Measurements from ENCODE around the gene GARS1.
"Not testable (repeated sequence)": the region's sequence is repeated elsewhere in the genome, so short reads cannot be mapped to it uniquely, and the experiment has no call there.

GARS1 gene

GRCh38 chr7:30556840-30557239 lies 37.8 kb upstream of the GARS1 start:
- Histone ChIP-seq H3K4me1 (no peaks in the 10 kb centered on the region), H3K4me2 (no peak overlapping the region), H3K9ac (no peak overlapping the region), H3K9me3 (no peaks in the 10 kb centered on the region), H4K20me1 (no peaks in the 10 kb centered on the region), H3K27ac (no peak overlapping the region), H3K4me3 (no peak overlapping the region), H3K27me3 (no peaks in the 10 kb centered on the region), H3K36me3 (peaks cover 11% of the 10 kb centered on the region; the same call in 1 of the 2 replicates)
- no peak for TF ChIP-seq Cebpa-rat (IDR thresholded peaks at IDR 0.05)

DNA sequence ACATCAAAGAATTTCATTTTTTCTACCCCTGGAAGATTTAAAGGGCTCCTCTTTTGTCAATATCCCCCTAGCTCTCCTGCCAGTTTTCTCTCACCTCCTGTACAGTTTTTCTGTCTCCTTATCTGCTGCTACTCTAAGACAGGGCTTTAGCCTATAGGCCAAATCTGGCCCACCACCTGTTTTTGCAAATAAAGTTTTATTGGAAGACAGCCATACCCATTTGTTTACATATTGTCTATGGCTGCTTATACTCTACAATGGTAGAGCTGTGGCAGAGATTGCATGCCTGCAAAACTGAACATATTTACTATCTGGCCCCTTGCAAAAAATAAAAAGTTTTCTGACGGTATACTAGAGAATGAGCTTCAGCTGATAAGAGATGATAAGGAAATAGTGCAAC lies 37.4 kb upstream of the GARS1 start:
- TF ChIP-seq Cebpa-rat (IDR thresholded peaks at IDR 0.05), result no peak
- Histone ChIP-seq H3K36me3 (peaks cover 14% of the 10 kb centered on the region; the same call in 1 of the 2 replicates), H3K27me3 (no peaks in the 10 kb centered on the region), H3K4me3 (no peak overlapping the region), H3K27ac (no peak overlapping the region), H4K20me1 (no peaks in the 10 kb centered on the region), H3K9ac (no peak overlapping the region), H3K4me2 (no peak overlapping the region), H3K4me1 (no peaks in the 10 kb centered on the region), H3K9me3 (no peaks in the 10 kb centered on the region)

DNA sequence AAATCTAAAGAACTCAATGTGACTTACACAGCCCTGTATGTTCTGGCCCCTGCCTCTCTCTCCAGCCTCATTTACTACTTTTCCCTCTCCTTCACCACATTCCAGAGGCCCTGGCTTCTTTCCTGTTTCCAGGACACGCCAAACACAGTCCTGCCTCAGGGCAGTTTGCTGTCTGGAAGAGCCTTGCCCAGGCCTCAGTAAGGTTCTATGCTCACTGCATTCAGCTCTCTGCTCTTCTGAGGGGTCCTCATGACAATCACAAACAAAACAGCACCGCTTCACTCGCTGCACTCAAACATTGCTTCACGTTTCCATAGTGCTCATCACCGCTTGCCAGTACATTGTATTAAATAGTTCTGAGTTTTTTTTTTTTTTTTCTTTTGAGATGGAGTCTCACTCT lies 35.1 kb upstream of the GARS1 start:
- H4K20me1 ChIP-seq, result no peaks in the 10 kb centered on the region
- H3K9ac ChIP-seq, result no peak overlapping the region
- no peak overlapping the region for H3K27ac ChIP-seq
- TF ChIP-seq Cebpa-rat (IDR thresholded peaks at IDR 0.05), result no peak
- H3K4me1 ChIP-seq, result no peaks in the 10 kb centered on the region
- H3K36me3 ChIP-seq, result peaks cover 30% of the 10 kb centered on the region
- no peak overlapping the region for H3K4me2 ChIP-seq
- no peak overlapping the region for H3K4me3 ChIP-seq
- no peaks in the 10 kb centered on the region for H3K27me3 ChIP-seq
- no peaks in the 10 kb centered on the region for H3K9me3 ChIP-seq

DNA sequence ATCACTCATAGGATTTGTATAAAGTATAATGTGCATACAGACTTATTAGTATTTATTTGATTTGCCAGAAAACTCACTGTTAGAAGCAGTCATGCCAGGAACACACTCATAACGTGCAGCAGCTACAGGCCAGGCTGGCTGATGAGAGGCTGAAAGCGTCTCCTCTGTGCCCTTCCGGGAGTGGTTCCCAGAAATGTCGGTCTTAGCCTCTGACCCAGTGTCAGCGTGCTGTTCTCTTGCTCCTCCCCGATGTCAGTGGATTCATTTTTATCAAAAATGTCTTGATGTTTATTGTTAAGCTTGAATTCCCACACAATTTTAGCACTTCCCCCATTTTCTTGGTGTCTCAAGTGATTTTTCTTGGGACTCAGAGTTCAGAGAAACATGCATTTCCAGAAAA lies 33.3 kb upstream of the GARS1 start:
- Histone ChIP-seq H3K27ac (no peak overlapping the region), H3K27me3 (no peaks in the 10 kb centered on the region), H3K4me3 (no peak overlapping the region), H3K9me3 (no peaks in the 10 kb centered on the region), H4K20me1 (no peaks in the 10 kb centered on the region), H3K4me2 (no peak overlapping the region), H3K36me3 (peaks cover 30% of the 10 kb centered on the region), H3K4me1 (no peaks in the 10 kb centered on the region), H3K9ac (no peak overlapping the region)
- no peak for TF ChIP-seq Cebpa-rat (IDR thresholded peaks at IDR 0.05)

DNA sequence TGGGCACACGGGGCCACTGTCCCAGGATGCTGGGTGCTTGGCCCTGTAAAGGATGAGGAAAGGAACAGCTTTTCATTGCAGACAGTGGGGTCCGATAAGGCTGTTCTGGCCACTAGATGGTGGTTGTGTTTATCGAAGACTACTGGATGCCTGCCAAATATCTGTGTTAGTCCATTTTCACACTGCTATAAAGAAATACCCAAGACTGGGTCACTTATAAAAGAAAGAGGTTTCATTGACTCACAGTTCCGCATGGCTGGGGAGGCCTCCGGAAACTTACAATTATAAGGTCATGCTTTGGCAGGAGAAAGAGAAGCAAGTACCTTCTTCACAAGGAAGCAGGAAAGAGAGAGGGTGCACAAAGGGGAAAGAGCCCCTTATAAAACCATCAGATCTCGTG lies 32.2 kb upstream of the GARS1 start:
- Histone ChIP-seq H4K20me1 (no peaks in the 10 kb centered on the region), H3K9me3 (no peaks in the 10 kb centered on the region), H3K27ac (no peak overlapping the region), H3K4me2 (no peak overlapping the region), H3K36me3 (peaks cover 40% of the 10 kb centered on the region), H3K4me1 (no peaks in the 10 kb centered on the region), H3K4me3 (no peak overlapping the region), H3K27me3 (no peaks in the 10 kb centered on the region), H3K9ac (no peak overlapping the region)
- TF ChIP-seq Cebpa-rat (IDR thresholded peaks at IDR 0.05), result no peak

DNA sequence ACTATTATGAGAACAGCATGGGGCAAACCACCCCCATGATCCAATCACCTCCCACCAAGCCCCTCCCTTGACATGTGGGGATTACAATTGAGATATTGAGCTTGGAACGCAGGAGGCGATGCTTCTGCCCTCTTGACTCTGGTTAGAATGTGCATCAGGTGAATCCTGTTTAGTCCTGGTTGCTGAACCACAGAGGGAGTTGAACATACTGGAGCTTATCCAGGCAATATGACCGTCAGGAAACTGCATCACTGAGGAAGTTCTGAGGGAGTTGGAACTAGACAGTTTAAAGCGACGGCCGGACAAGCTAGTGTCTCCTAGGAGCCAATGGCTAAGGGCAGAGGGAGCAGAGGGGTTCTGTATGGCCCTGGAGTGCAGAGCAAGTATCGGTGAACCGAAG lies 31.8 kb upstream of the GARS1 start:
- H3K4me3 ChIP-seq, result no peak overlapping the region
- no peak overlapping the region for H3K4me2 ChIP-seq
- no peaks in the 10 kb centered on the region for H3K4me1 ChIP-seq
- H4K20me1 ChIP-seq, result no peaks in the 10 kb centered on the region
- no peak overlapping the region for H3K27ac ChIP-seq
- H3K9me3 ChIP-seq, result no peaks in the 10 kb centered on the region
- no peaks in the 10 kb centered on the region for H3K27me3 ChIP-seq
- TF ChIP-seq Cebpa-rat (IDR thresholded peaks at IDR 0.05), result no peak
- no peak overlapping the region for H3K9ac ChIP-seq
- H3K36me3 ChIP-seq, result peaks cover 44% of the 10 kb centered on the region

DNA sequence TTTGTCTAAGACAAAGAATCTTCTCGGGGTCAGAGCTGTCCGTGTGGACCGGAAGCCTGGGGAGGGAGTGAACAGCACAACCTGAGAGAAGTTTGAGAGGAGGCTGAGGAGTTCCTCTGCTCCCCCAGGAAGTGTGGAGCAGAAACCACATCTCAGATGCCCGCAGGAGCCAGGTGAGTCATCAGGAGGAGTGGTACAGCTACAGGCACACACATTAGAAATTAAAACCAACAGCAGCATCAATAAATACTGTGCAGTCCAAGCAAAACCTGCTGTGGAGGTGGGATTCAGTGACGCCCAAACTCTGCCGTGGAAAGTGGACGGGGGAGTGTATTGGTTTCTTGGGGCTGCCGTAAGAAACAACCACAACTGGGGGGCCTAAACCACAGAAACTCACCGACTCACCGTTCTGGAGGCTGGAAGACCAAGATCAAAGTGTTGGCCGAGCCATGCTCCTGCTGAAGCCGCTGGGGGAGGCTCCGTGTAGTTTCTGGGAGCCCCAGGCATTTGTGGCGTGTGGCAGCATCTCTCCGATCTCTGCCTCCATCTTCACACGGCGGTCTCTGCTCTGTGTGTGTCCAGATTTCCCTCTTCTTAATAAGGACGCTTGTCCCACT lies 31.2 kb upstream of the GARS1 start:
- no peak overlapping the region for H3K4me2 ChIP-seq
- H3K36me3 ChIP-seq, result peaks cover 49% of the 10 kb centered on the region
- no peak overlapping the region for H3K27ac ChIP-seq
- TF ChIP-seq Cebpa-rat (IDR thresholded peaks at IDR 0.05), result no peak
- no peaks in the 10 kb centered on the region for H3K9me3 ChIP-seq
- no peaks in the 10 kb centered on the region for H3K27me3 ChIP-seq
- H4K20me1 ChIP-seq, result no peaks in the 10 kb centered on the region
- H3K9ac ChIP-seq, result no peak overlapping the region
- no peaks in the 10 kb centered on the region for H3K4me1 ChIP-seq
- no peak overlapping the region for H3K4me3 ChIP-seq

DNA sequence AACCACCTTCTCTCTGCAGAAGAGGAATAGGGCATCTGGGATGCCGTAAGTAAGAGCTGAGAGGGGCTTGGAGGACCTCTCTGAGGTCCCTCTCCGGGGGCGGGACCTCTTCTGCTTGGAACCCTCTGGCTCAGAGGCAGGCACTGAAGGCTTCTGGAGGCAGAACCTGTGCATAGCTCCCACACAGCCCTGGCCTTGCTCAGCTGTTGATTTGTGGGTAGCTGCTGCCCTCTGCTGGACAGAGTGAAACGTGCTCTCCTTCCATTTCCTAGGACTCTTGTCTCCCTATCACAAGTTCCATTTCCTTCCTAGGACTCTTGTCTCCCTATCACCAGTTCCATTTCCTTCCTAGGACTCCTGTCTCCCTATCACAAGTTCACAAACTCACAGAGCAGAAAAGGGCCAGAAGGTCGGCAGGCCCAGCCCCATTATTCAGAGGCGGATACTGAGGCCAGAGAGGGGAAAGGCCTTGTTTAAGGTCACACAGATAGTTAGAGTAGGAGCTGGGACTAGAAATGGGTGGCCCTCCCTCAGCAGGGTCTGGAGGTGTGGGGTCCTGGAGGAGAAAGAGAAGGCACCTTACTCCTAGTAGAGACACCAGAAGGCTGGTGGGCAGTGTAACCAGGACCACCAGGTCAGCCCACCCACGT lies 30.3 kb upstream of the GARS1 start:
- Histone ChIP-seq H3K9me3 (no peaks in the 10 kb centered on the region), H3K4me3 (no peak overlapping the region), H3K4me1 (no peaks in the 10 kb centered on the region), H4K20me1 (no peaks in the 10 kb centered on the region), H3K9ac (no peak overlapping the region), H3K27ac (no peak overlapping the region), H3K4me2 (no peak overlapping the region), H3K27me3 (no peaks in the 10 kb centered on the region), H3K36me3 (peaks cover 52% of the 10 kb centered on the region)
- TF ChIP-seq Cebpa-rat (IDR thresholded peaks at IDR 0.05), result no peak

- Histone ChIP-seq H3K4me1 (no peaks in the 10 kb centered on the region), H3K27me3 (no peaks in the 10 kb centered on the region), H3K9ac (no peak overlapping the region), H3K9me3 (peaks cover 12% of the 10 kb centered on the region), H4K20me1 (no peaks in the 10 kb centered on the region), H3K4me3 (no peak overlapping the region), H3K36me3 (peaks cover 50% of the 10 kb centered on the region), H3K4me2 (no peak overlapping the region), H3K27ac (no peak overlapping the region)
- no peak for TF ChIP-seq Cebpa-rat (IDR thresholded peaks at IDR 0.05)
Measured at GRCh38 chr7:30566596-30566995, 28.1 kb upstream of the GARS1 start.

DNA sequence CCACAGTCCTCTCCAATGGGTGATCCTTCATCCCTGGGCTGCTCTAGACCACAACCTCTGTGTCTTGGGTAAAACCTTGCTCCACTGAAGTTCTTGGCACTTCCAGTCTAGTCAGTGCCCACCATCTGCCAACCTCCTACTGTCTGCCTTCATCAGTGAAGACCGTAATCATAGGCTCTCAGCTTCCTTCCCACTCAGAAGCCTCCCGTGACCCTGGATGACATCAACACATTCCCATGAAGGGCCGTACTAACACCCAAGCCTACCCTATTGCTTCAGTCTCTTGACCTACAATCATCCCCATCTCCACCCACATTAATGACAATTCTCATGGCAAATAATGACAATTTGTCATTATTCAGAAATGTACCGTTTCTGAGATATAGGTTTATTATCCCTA lies 27.6 kb upstream of the GARS1 start:
- Histone ChIP-seq H3K27ac (no peak overlapping the region), H3K36me3 (peaks cover 46% of the 10 kb centered on the region), H3K4me3 (no peak overlapping the region), H4K20me1 (no peaks in the 10 kb centered on the region), H3K9me3 (peaks cover 12% of the 10 kb centered on the region), H3K9ac (no peak overlapping the region), H3K4me1 (no peaks in the 10 kb centered on the region), H3K4me2 (no peak overlapping the region), H3K27me3 (no peaks in the 10 kb centered on the region)
- TF ChIP-seq Cebpa-rat (IDR thresholded peaks at IDR 0.05), result no peak

DNA sequence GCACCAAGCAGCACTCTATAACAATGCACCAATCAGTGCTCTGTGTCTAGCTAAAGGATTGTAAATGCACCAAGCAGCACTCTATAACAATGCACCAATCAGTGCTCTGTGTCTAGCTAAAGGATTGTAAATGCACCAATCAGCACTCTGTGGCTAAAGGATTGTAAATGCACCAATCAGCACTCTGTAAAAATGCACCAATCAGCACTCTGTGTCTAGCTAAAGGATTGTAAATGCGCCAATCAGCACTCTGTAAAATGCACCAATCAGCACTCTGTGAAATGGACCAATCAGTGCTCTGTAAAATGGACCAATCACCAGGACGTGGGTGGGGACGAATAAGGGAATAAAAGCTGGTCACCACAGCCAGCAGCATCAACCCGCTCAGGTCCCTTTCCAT lies 24.4 kb upstream of the GARS1 start:
- not testable (repeated sequence) for H3K4me2 ChIP-seq, H3K9ac ChIP-seq, H3K27me3 ChIP-seq, H4K20me1 ChIP-seq, H3K27ac ChIP-seq, H3K4me3 ChIP-seq, H3K4me1 ChIP-seq
- H3K9me3 ChIP-seq, result peaks cover 30% of the 10 kb centered on the region
- H3K36me3 ChIP-seq, result peaks cover 58% of the 10 kb centered on the region
